GM19452 (cell line): Measurements from ENCODE around the gene UNC93A.
"Not testable (repeated sequence)": the region's sequence is repeated elsewhere in the genome, so short reads cannot be mapped to it uniquely, and the experiment has no call there.

Source experiments
- ATAC-seq: cut with Tn5 transposase; IDR thresholded peaks from one replicate; pipeline ENCODE4 v1.9.1; 2021; ENCODE audit not compliant: unreplicated experiment

The UNC93A gene

GRCh38 chr6:167290786-167291622, at the start of gene UNC93A:
Gene UNC93A (plus strand): TSS chr6:167291315. CDS start chr6:167291490, 175 bp downstream.
- ATAC-seq, result no peak

GRCh38 chr6:167241321-167242134, 49.6 kb upstream of the UNC93A start:
- ATAC-seq, result not testable (repeated sequence)

- ATAC-seq, result not testable (repeated sequence)
Measured at GRCh38 chr6:167242135-167242506, 49.0 kb upstream of the UNC93A start.

- not testable (repeated sequence) for ATAC-seq
Measured at GRCh38 chr6:167242511-167243051, 48.5 kb upstream of the UNC93A start.

GRCh38 chr6:167244064-167244960, 46.8 kb upstream of the UNC93A start:
- no peak for ATAC-seq

GRCh38 chr6:167244991-167245390, 46.1 kb upstream of the UNC93A start:
- ATAC-seq, result no peak

- no peak for ATAC-seq
Measured at GRCh38 chr6:167245591-167245990, 45.5 kb upstream of the UNC93A start.

GRCh38 chr6:167247814-167248595, 43.1 kb upstream of the UNC93A start:
- ATAC-seq, result no peak

GRCh38 chr6:167248878-167249455, 42.1 kb upstream of the UNC93A start:
- not testable (repeated sequence) for ATAC-seq

GRCh38 chr6:167252271-167252670, 38.8 kb upstream of the UNC93A start:
- no peak for ATAC-seq

- ATAC-seq, result no peak
Measured at GRCh38 chr6:167255918-167256553, 35.1 kb upstream of the UNC93A start.

- no peak for ATAC-seq
Measured at GRCh38 chr6:167258646-167259045, 32.5 kb upstream of the UNC93A start.

GRCh38 chr6:167266057-167266829, 24.9 kb upstream of the UNC93A start:
- ATAC-seq, result not testable (repeated sequence)

GRCh38 chr6:167266830-167267555, 24.1 kb upstream of the UNC93A start:
- no peak for ATAC-seq

- ATAC-seq, result not testable (repeated sequence)
Measured at GRCh38 chr6:167267556-167267898, 23.6 kb upstream of the UNC93A start.

GRCh38 chr6:167267921-167268401, 23.2 kb upstream of the UNC93A start:
- ATAC-seq, result no peak

- no peak for ATAC-seq
Measured at GRCh38 chr6:167268683-167269280, 22.3 kb upstream of the UNC93A start.
